Activated naive CD8-positive, alpha-beta T cell treated with anti-CD3 and anti-CD28 coated beads for 36 hours (primary cell): ENCODE data around the gene ZNF773. TPM values are rescaled to one million over a fixed set of nuclear protein-coding genes. Genes with fewer than 3 reads are reported as not detected.
"Not testable (repeated sequence)": the region's sequence is repeated elsewhere in the genome, so short reads cannot be mapped to it uniquely, and the experiment has no call there.

Experiments
- DNase-seq: peaks from one replicate; pipeline ENCODE4 v3.0.0; 2021
- H3K27ac Mint-ChIP-seq: one replicate; pipeline ENCODE4 v1.8.0; 2022; ENCODE audit warnings: mild to moderate bottlenecking, moderate library complexity, mixed read lengths
- H3K27me3 Mint-ChIP-seq: one replicate; pipeline ENCODE4 v1.8.0; 2022; ENCODE audit warnings: mild to moderate bottlenecking, mixed read lengths
- H3K36me3 Mint-ChIP-seq: one replicate; pipeline ENCODE4 v1.8.0; 2021; ENCODE audit warnings: mild to moderate bottlenecking, mixed read lengths
- H3K4me1 Mint-ChIP-seq: one replicate; pipeline ENCODE4 v1.8.0; 2021; ENCODE audit warnings: mixed read lengths
- H3K4me3 Mint-ChIP-seq: one replicate; pipeline ENCODE4 v1.8.0; 2022; ENCODE audit warnings: mild to moderate bottlenecking, moderate library complexity, mixed read lengths
- H3K9me3 Mint-ChIP-seq: one replicate; pipeline ENCODE4 v1.8.0; 2022; ENCODE audit warnings: mixed read lengths
- total RNA-seq, 2 experiments: library from RNA; stranded (reverse); gene quantifications; one replicate each; pipeline ENCODE4 v1.2.3, GENCODE V29; 2021

The ZNF773 gene
- 1 to 10 TPM; 8.5 to 9.1 TPM for total RNA-seq

- peak within 1 kb of the TSS; percentile 90 for H3K4me3 Mint-ChIP-seq
- H3K4me1 Mint-ChIP-seq = peaks cover 20% of the 10 kb centered on the region
- H3K36me3 Mint-ChIP-seq = peaks cover 64% of the 10 kb centered on the region
- DNase-seq = peak; percentile 95
- H3K9me3 Mint-ChIP-seq = peaks cover 43% of the 10 kb centered on the region
- peak within 1 kb of the TSS; percentile 73 for H3K27ac Mint-ChIP-seq
- H3K27me3 Mint-ChIP-seq = not testable (repeated sequence)
These were observed at the start of gene ZNF773 for GRCh38 chr19:57499680-57500395. ZNF773 (plus strand) TSS chr19:57499938; CDS start chr19:57500081, 143 bp downstream.

GRCh38 chr19:57452307-57452706 lies 47.4 kb upstream of the ZNF773 start:
- H3K27ac Mint-ChIP-seq = no peak overlapping the region
- H3K27me3 Mint-ChIP-seq = no peaks in the 10 kb centered on the region
- H3K9me3 Mint-ChIP-seq = peaks cover 40% of the 10 kb centered on the region
- no peaks in the 10 kb centered on the region for H3K4me1 Mint-ChIP-seq
- H3K36me3 Mint-ChIP-seq = peaks cover 71% of the 10 kb centered on the region
- no peak overlapping the region for H3K4me3 Mint-ChIP-seq
- DNase-seq = no peak

- DNase-seq = peak; percentile 20
- Mint-ChIP-seq H3K27ac (no peak overlapping the region), H3K4me3 (no peak overlapping the region), H3K4me1 (no peaks in the 10 kb centered on the region), H3K9me3 (peaks cover 59% of the 10 kb centered on the region), H3K27me3 (no peaks in the 10 kb centered on the region), H3K36me3 (peaks cover 44% of the 10 kb centered on the region)
These were observed 33.9 kb upstream of the ZNF773 start for GRCh38 chr19:57465680-57466381.

GRCh38 chr19:57466489-57466888 lies 33.2 kb upstream of the ZNF773 start:
- no peak for DNase-seq
- peaks cover 62% of the 10 kb centered on the region for H3K9me3 Mint-ChIP-seq
- H3K27ac Mint-ChIP-seq = no peak overlapping the region
- no peaks in the 10 kb centered on the region for H3K27me3 Mint-ChIP-seq
- no peak overlapping the region for H3K4me3 Mint-ChIP-seq
- peaks cover 50% of the 10 kb centered on the region for H3K36me3 Mint-ChIP-seq
- H3K4me1 Mint-ChIP-seq = no peaks in the 10 kb centered on the region

- peaks cover 81% of the 10 kb centered on the region for H3K9me3 Mint-ChIP-seq
- DNase-seq = no peak
- peaks cover 15% of the 10 kb centered on the region for H3K4me1 Mint-ChIP-seq
- H3K27me3 Mint-ChIP-seq = no peaks in the 10 kb centered on the region
- no peak overlapping the region for H3K27ac Mint-ChIP-seq
- H3K36me3 Mint-ChIP-seq = peaks cover 98% of the 10 kb centered on the region
- no peak overlapping the region for H3K4me3 Mint-ChIP-seq
These were observed 26.1 kb upstream of the ZNF773 start for GRCh38 chr19:57473646-57474045.

GRCh38 chr19:57477191-57478008 lies 22.3 kb upstream of the ZNF773 start, which contains the start of gene ZNF772:
ZNF772 (minus strand) TSS chr19:57477566; CDS start chr19:57477309, 257 bp downstream.
- no peaks in the 10 kb centered on the region for H3K27me3 Mint-ChIP-seq
- H3K36me3 Mint-ChIP-seq = peaks cover 63% of the 10 kb centered on the region
- peaks cover 54% of the 10 kb centered on the region for H3K9me3 Mint-ChIP-seq
- DNase-seq = peak; percentile 86
- peaks cover 15% of the 10 kb centered on the region for H3K4me1 Mint-ChIP-seq
- peak within 1 kb of the TSS; percentile 90 for H3K27ac Mint-ChIP-seq
- peak within 1 kb of the TSS; percentile 83 for H3K4me3 Mint-ChIP-seq

GRCh38 chr19:57487477-57488298 lies 12.1 kb upstream of the ZNF773 start, which contains the start of gene ZNF419:
ZNF419 (plus strand) TSS chr19:57487750; CDS start chr19:57487951, 201 bp downstream.
- Mint-ChIP-seq H3K27ac (peak within 1 kb of the TSS; percentile 36), H3K4me1 (peaks cover 10% of the 10 kb centered on the region), H3K36me3 (peaks cover 41% of the 10 kb centered on the region), H3K4me3 (peak within 1 kb of the TSS; percentile 84), H3K9me3 (peaks cover 25% of the 10 kb centered on the region)
- DNase-seq = peak; percentile 91
- H3K27me3 Mint-ChIP-seq = not testable (repeated sequence)

GRCh38 chr19:57488299-57488644 lies 11.5 kb upstream of the ZNF773 start:
- H3K27ac Mint-ChIP-seq, H3K27me3 Mint-ChIP-seq, DNase-seq: not testable (repeated sequence)
- H3K36me3 Mint-ChIP-seq = peaks cover 47% of the 10 kb centered on the region
- peaks cover 10% of the 10 kb centered on the region for H3K4me1 Mint-ChIP-seq
- H3K4me3 Mint-ChIP-seq = peak overlapping the region; percentile 84
- peaks cover 30% of the 10 kb centered on the region for H3K9me3 Mint-ChIP-seq

- peaks cover 20% of the 10 kb centered on the region for H3K4me1 Mint-ChIP-seq
- not testable (repeated sequence) for H3K27me3 Mint-ChIP-seq, DNase-seq
- peak overlapping the region; percentile 90 for H3K4me3 Mint-ChIP-seq
- H3K9me3 Mint-ChIP-seq = peaks cover 43% of the 10 kb centered on the region
- H3K36me3 Mint-ChIP-seq = peaks cover 64% of the 10 kb centered on the region
- peak overlapping the region; percentile 63 for H3K27ac Mint-ChIP-seq
These were observed 432 bp upstream of the ZNF773 start for GRCh38 chr19:57499332-57499679.

GRCh38 chr19:57500400-57500799 lies 662 bp downstream of the ZNF773 start:
- Mint-ChIP-seq H3K9me3 (peaks cover 42% of the 10 kb centered on the region), H3K36me3 (peaks cover 64% of the 10 kb centered on the region), H3K4me1 (peaks cover 20% of the 10 kb centered on the region)

GRCh38 chr19:57506163-57506562 lies 6.4 kb downstream of the ZNF773 start:
- no peak for DNase-seq
- Mint-ChIP-seq H3K9me3 (peaks cover 57% of the 10 kb centered on the region), H3K4me3 (no peak overlapping the region), H3K27ac (no peak overlapping the region), H3K36me3 (peaks cover 90% of the 10 kb centered on the region), H3K4me1 (peaks cover 7% of the 10 kb centered on the region), H3K27me3 (no peaks in the 10 kb centered on the region)

More at GRCh38 chr19:57500400-57500799, 662 bp downstream of the ZNF773 start:
- not testable (repeated sequence) for H3K27me3 Mint-ChIP-seq, DNase-seq
- peak overlapping the region; percentile 90 for H3K4me3 Mint-ChIP-seq
- peak overlapping the region; percentile 73 for H3K27ac Mint-ChIP-seq

GRCh38 chr19:57511484-57511883 lies 11.7 kb downstream of the ZNF773 start:
- DNase-seq = no peak
- peaks cover 82% of the 10 kb centered on the region for H3K36me3 Mint-ChIP-seq
- no peaks in the 10 kb centered on the region for H3K27me3 Mint-ChIP-seq
- H3K27ac Mint-ChIP-seq = no peak overlapping the region
- H3K4me1 Mint-ChIP-seq = no peaks in the 10 kb centered on the region
- peaks cover 53% of the 10 kb centered on the region for H3K9me3 Mint-ChIP-seq
- H3K4me3 Mint-ChIP-seq = no peak overlapping the region

- Mint-ChIP-seq H3K27me3 (no peaks in the 10 kb centered on the region), H3K36me3 (peaks cover 82% of the 10 kb centered on the region), H3K27ac (no peak overlapping the region), H3K4me3 (no peak overlapping the region), H3K9me3 (peaks cover 50% of the 10 kb centered on the region), H3K4me1 (no peaks in the 10 kb centered on the region)
- DNase-seq = peak; percentile 4
These were observed 13.1 kb downstream of the ZNF773 start for GRCh38 chr19:57512845-57513244.

- H3K27ac Mint-ChIP-seq = no peak overlapping the region
- H3K9me3 Mint-ChIP-seq = peaks cover 33% of the 10 kb centered on the region
- no peak for DNase-seq
- H3K36me3 Mint-ChIP-seq = peaks cover 67% of the 10 kb centered on the region
- H3K4me3 Mint-ChIP-seq = no peak overlapping the region
- H3K4me1 Mint-ChIP-seq = no peaks in the 10 kb centered on the region
- no peaks in the 10 kb centered on the region for H3K27me3 Mint-ChIP-seq
These were observed 15.5 kb downstream of the ZNF773 start for GRCh38 chr19:57515255-57515654.
